Endothelial cell of umbilical vein (primary cell): ENCODE data around the gene SGF29. TPM values are rescaled to one million over a fixed set of nuclear protein-coding genes. Genes with fewer than 3 reads are reported as not detected.
"Not testable (repeated sequence)": the region's sequence is repeated elsewhere in the genome, so short reads cannot be mapped to it uniquely, and the experiment has no call there.

Experiments
- BruUV-seq: library from RNA; stranded (reverse); fragments of 400-500 nt; replicated peaks from 2 replicates; lab custom pipeline; 2021; lab: Mats Ljungman, UMichigan
- CTCF ChIA-PET: fragments of 300-600, 350-600 bp; sonication (Branson Sonifier 250); formaldehyde crosslinking; loops from one replicate; lab custom pipeline; 2021; ENCODE audit warnings: antibody characterized with exemption, inconsistent platforms; lab: Charles Lee
- POLR2A ChIA-PET: fragments of 300-600, 350-600 bp; sonication (Branson Sonifier 250); formaldehyde crosslinking; loops from one replicate; lab custom pipeline; 2021; ENCODE audit warnings: antibody characterized with exemption, inconsistent platforms; lab: Charles Lee
- DNase-seq: peaks from one replicate; pipeline ENCODE4 v3.0.0-alpha.2; 2011; ENCODE audit warnings: low read depth, low spot score
- FAIRE-seq: peaks from 2 replicates; lab custom pipeline; 2011; peaks lifted over from hg19 to GRCh38; lab: Jason Lieb, UNC
- H2AFZ ChIP-seq: 2 replicates; pipeline ENCODE4 v1.6.0; 2012; ENCODE audit warnings: low read depth, low read length, control low read depth, inconsistent platforms
- H3K27ac ChIP-seq: 2 replicates; pipeline ENCODE4 v1.5.1; 2011; ENCODE audit warnings: low read depth, mild to moderate bottlenecking, control low read depth, low read length, moderate library complexity; ENCODE audit not compliant: insufficient read depth
- H3K27me3 ChIP-seq, 2 experiments: 2 replicates each; pipeline versions ENCODE4 v1.6.0 to v1.6.1; 2011; ENCODE audit warnings: low read length in 2 of 2, mixed read lengths in 1 of 2; ENCODE audit not compliant: control insufficient read depth in 2 of 2, insufficient read depth in 2 of 2
- H3K36me3 ChIP-seq, 2 experiments: 2 replicates in 1 of 2; 3 replicates in 1 of 2; pipeline ENCODE4 v1.5.1; 2011; ENCODE audit warnings: low read length in 2 of 2, mild to moderate bottlenecking in 1 of 2, moderate library complexity in 1 of 2; ENCODE audit not compliant: control insufficient read depth in 2 of 2, insufficient read depth in 2 of 2; ENCODE audit errors: extremely low read depth in 1 of 2
- H3K4me1 ChIP-seq: 3 replicates; pipeline ENCODE4 v1.5.1; 2011; ENCODE audit warnings: mild to moderate bottlenecking, low read length; ENCODE audit not compliant: control insufficient read depth, insufficient read depth; ENCODE audit errors: extremely low read depth
- H3K4me2 ChIP-seq: 2 replicates; pipeline ENCODE4 v1.6.1; 2011; ENCODE audit warnings: low read length, control low read depth, mixed read lengths; ENCODE audit not compliant: insufficient read depth
- H3K4me3 ChIP-seq, 3 experiments: fragments of 200-600 bp in 1 of 3; sonication (generic), shearing (Covaris generic) in 1 of 3; replicated peaks in 1 of 3; 2 replicates each; pipeline ENCODE4 v1.5.1; 2011 to 2016; ENCODE audit warnings: control low read depth in 3 of 3, low read length in 3 of 3, mild to moderate bottlenecking in 2 of 3, inconsistent platforms in 1 of 3, low read depth in 1 of 3, moderate library complexity in 1 of 3; ENCODE audit not compliant: insufficient read depth in 1 of 3
- H3K79me2 ChIP-seq: 2 replicates; pipeline ENCODE4 v1.6.0; 2012; ENCODE audit warnings: low read length, inconsistent platforms; ENCODE audit not compliant: control insufficient read depth, insufficient read depth
- H3K9ac ChIP-seq: replicated peaks from 2 replicates; pipeline ENCODE3; 2011; ENCODE audit warnings: low read length, control low read depth; ENCODE audit not compliant: insufficient read depth; ENCODE audit errors: extremely low read depth
- H3K9me1 ChIP-seq: replicated peaks from 3 replicates; pipeline ENCODE4 v1.6.0; 2011; ENCODE audit warnings: mild to moderate bottlenecking, low read length; ENCODE audit not compliant: control insufficient read depth, insufficient read depth; ENCODE audit errors: extremely low read depth
- H3K9me3 ChIP-seq: replicated peaks from 2 replicates; pipeline ENCODE4 v1.5.1; 2012; ENCODE audit warnings: low read length, inconsistent platforms; ENCODE audit not compliant: control insufficient read depth, insufficient read depth
- H4K20me1 ChIP-seq: replicated peaks from 2 replicates; pipeline ENCODE3; 2011; ENCODE audit warnings: mild to moderate bottlenecking, low read length; ENCODE audit not compliant: control insufficient read depth, insufficient read depth; ENCODE audit errors: extremely low read depth
- FOS ChIP-seq: IDR thresholded peaks from 2 replicates; pipeline ENCODE4 v1.6.1; 2011; ENCODE audit warnings: mild to moderate bottlenecking, low read length, moderate library complexity, borderline replicate concordance; ENCODE audit not compliant: insufficient read depth
- GATA2 ChIP-seq: IDR thresholded peaks from 2 replicates; pipeline ENCODE4 v1.7.0; 2011; ENCODE audit warnings: low read depth, mild to moderate bottlenecking, moderate library complexity, mixed read lengths, low read length; ENCODE audit not compliant: insufficient read length, insufficient read depth
- MYC ChIP-seq: IDR thresholded peaks from one replicate; pipeline ENCODE4 v1.6.1; 2011; ENCODE audit warnings: mild to moderate bottlenecking, low read depth, low read length
- dilution Hi-C: fragments of 300-500 bp; cut with MboI; formaldehyde crosslinking; loops from one replicate; pipeline ENCODE4 v1.15.0; 2019; ENCODE audit warnings: low sequenced_read_pairs; ENCODE audit not compliant: extremely low pct_ligation_motif_present
- intact Hi-C: fragments of 100-400 bp; cut with micrococcal nuclease; formaldehyde crosslinking; loops from one replicate; pipeline ENCODE4 v1.10.0; 2022
- polyA plus RNA-seq, 4 experiments: library from polyadenylated mRNA; depleted of rRNA in 3 of 4; stranded (reverse) in 3 of 4; unstranded in 1 of 4; fragments of >200 nt; gene quantifications; 2 replicates each; pipeline versions ENCODE4 v1.2.1 to v1.2.3, GENCODE V29; 2011 to 2012; ENCODE audit warnings: missing spikeins in 1 of 4
- total RNA-seq: library from RNA; stranded (reverse); gene quantifications from 2 replicates; pipeline ENCODE4 v1.2.3, GENCODE V29; 2021

SGF29 gene
- total and polyA plus RNA-seq, 2 donors (not counting 3 experiments of a cell fraction or from before 2014, with no cell fraction given), result 3.4 to 12.0 TPM

GRCh38 chr16:28606291-28607115 lies 52.8 kb downstream of the SGF29 start:
- Histone ChIP-seq H3K27me3 (no peaks in the 10 kb centered on the region), H3K9me3 (no peaks in the 10 kb centered on the region), H3K9me1 (no peaks in the 10 kb centered on the region), H2AFZ (no peak overlapping the region), H3K36me3 (no peaks in the 10 kb centered on the region), H3K4me3 (no peak overlapping the region), H4K20me1 (no peaks in the 10 kb centered on the region), H3K4me2 (no peak overlapping the region), H3K9ac (no peak overlapping the region), H3K4me1 (no peaks in the 10 kb centered on the region), H3K79me2 (no peaks in the 10 kb centered on the region), H3K27ac (no peak overlapping the region)
- intact Hi-C loops (no loop called here), dilution Hi-C loops (no loop called here)
- DNase-seq (no peak), FAIRE-seq (no peak)
- TF ChIP-seq MYC (no peak), FOS (no peak), GATA2 (no peak)
- ChIA-PET POLR2A (no interaction called here), CTCF (no interaction called here)
- no TSS peak for BruUV-seq

DNA sequence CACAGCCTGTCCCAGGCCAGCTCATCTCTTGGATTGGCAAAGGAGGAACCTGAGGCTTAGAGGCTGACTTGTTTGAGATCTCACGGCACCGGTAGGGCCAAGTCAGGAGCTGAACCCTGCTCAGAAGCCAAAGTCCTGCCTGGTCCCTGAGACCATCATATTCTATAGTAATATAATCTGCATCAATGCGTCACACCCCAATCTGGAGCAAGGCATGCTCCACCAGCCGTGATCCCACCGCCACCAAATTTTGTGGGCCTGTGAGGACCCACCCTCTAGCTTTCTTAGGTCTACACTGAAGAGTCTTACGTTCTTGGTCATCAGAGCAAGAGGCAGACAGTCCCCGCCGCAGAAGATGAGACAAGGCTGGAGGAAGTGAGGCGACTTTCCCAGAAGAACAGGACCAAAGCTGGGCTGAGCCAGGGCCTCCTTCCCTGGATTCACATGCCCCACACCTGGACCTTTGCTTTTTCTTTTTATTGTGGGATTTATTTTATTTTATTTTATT lies 53.5 kb downstream of the SGF29 start:
- ChIA-PET CTCF (no interaction called here), POLR2A (no interaction called here)
- dilution Hi-C loops (no loop called here), intact Hi-C loops (no loop called here)
- Histone ChIP-seq H3K4me2 (no peak overlapping the region), H3K27me3 (no peaks in the 10 kb centered on the region), H3K9me3 (no peaks in the 10 kb centered on the region), H3K4me3 (no peak overlapping the region), H3K79me2 (no peaks in the 10 kb centered on the region), H3K27ac (no peak overlapping the region), H3K4me1 (no peaks in the 10 kb centered on the region), H3K9ac (no peak overlapping the region), H3K9me1 (no peaks in the 10 kb centered on the region), H2AFZ (no peak overlapping the region), H3K36me3 (no peaks in the 10 kb centered on the region), H4K20me1 (no peaks in the 10 kb centered on the region)
- DNase-seq (no peak), FAIRE-seq (no peak)
- BruUV-seq, result no TSS peak
- TF ChIP-seq FOS, result no peak

GRCh38 chr16:28607681-28608495 lies 54.2 kb downstream of the SGF29 start:
- H3K4me3 ChIP-seq, H3K9me3 ChIP-seq, H3K27ac ChIP-seq, CTCF ChIA-PET, H3K9ac ChIP-seq, dilution Hi-C loops, H3K36me3 ChIP-seq, H3K9me1 ChIP-seq, H3K4me2 ChIP-seq, H3K79me2 ChIP-seq, DNase-seq, POLR2A ChIA-PET, BruUV-seq, H3K4me1 ChIP-seq, H3K27me3 ChIP-seq, intact Hi-C loops, H2AFZ ChIP-seq, H4K20me1 ChIP-seq, FAIRE-seq: not testable (repeated sequence)
